Gastroesophageal sphincter (tissue), 4 donors: ENCODE data around the gene PDAP1. TPM values are rescaled to one million over a fixed set of nuclear protein-coding genes. Genes with fewer than 3 reads are reported as not detected.
A peak's percentile ranks its signal among the peaks of the same experiment; 100 is the strongest.

Experiments
- ATAC-seq: fragments of 150-250 bp; one replicate; pipeline ENCODE4 v1.9.1; 2016; ENCODE audit warnings: mild to moderate bottlenecking, moderate library complexity
- H3K27ac ChIP-seq, 4 donors: fragments of 200-600 bp; sonication (generic) in 3 of 4; 1 replicate in 3 of 4; 2 replicates in 1 of 4; pipeline ENCODE4 v1.5.1; 2016 to 2019
- H3K27me3 ChIP-seq: fragments of 200-600 bp; sonication (generic); one replicate; pipeline ENCODE4 v1.5.1; 2019
- H3K36me3 ChIP-seq, 2 donors: fragments of 200-600 bp; sonication (generic); one replicate each; pipeline ENCODE4 v1.5.1; 2019; ENCODE audit warnings: control low read depth in 1 of 2
- H3K4me1 ChIP-seq, 3 donors: fragments of 200-600 bp; sonication (generic); 1 replicate in 2 of 3; 2 replicates in 1 of 3; pipeline ENCODE4 v1.5.1; 2016 to 2019; ENCODE audit warnings: control low read depth in 2 of 3
- H3K4me3 ChIP-seq, 2 donors: fragments of 200-600 bp; sonication (generic); one replicate each; pipeline ENCODE4 v1.5.1; 2019; ENCODE audit warnings: mild to moderate bottlenecking in 1 of 2, moderate library complexity in 1 of 2
- H3K9me3 ChIP-seq, 3 donors: fragments of 200-600 bp; sonication (generic); one replicate each; pipeline ENCODE4 v1.5.1; 2017 to 2019; ENCODE audit warnings: control low read depth in 2 of 3
- EP300 ChIP-seq: sonication (generic); formaldehyde crosslinking; IDR thresholded peaks from one replicate; pipeline ENCODE4 v1.6.1; 2017; ENCODE audit warnings: antibody characterized with exemption, mild to moderate bottlenecking
- POLR2A ChIP-seq, 2 donors: fragments of 450-650 bp; IDR thresholded peaks; one replicate each; pipeline ENCODE4 v1.6.1; 2017; ENCODE audit warnings: antibody characterized with exemption in 2 of 2, mild to moderate bottlenecking in 2 of 2, moderate library complexity in 1 of 2
- POLR2AphosphoS5 ChIP-seq: sonication (generic); formaldehyde crosslinking; IDR thresholded peaks from one replicate; pipeline ENCODE4 v1.6.1; 2017; ENCODE audit warnings: antibody characterized with exemption
- WGBS, 2 donors: methylation state at CpG; one replicate each; pipeline ENCODE4 v1.1.5; 2018; ENCODE audit warnings: low coverage in 1 of 2; 5-methylcytosine and 5-hydroxymethylcytosine counted together
- total RNA-seq, 4 donors: library from RNA; depleted of rRNA; stranded (reverse); fragments of >200 nt; gene quantifications; one replicate each; pipeline ENCODE4 v1.1.0, GENCODE V29; 2016
- TF ChIP-seq, protein P1 (sequence below), 4 experiments: fragments of 200-600 bp in 2 of 4; fragments of 450-650 bp in 2 of 4; sonication (generic) in 1 of 4; IDR thresholded peaks; one replicate each; pipeline ENCODE4 v1.5.1; 2017 to 2019; ENCODE audit warnings: antibody characterized with exemption in 4 of 4, mild to moderate bottlenecking in 2 of 4, moderate library complexity in 2 of 4

PDAP1 gene
- total RNA-seq, 4 donors from 2014 or later: 91.7 to 155 (median 123) TPM

DNA sequence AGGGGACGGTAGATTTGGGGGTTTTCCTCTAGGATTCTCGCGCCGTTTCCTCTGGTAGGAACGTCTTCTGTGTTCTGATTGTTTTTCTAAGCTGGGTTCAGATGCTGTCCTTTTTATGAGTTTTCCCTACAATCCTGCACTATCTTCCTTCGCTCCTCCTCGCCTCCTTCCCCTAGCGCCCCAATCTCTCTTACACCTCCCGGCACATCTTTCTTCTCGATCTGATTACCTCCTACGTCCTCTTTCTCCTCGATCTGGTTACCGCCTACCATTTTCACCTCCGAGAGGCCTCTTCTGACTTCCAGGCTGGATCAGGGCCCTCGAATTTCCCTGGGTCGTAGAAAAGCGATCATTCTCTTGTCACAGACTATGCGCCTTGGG is 785 bp upstream of the PDAP1 start:
- no peak for TF ChIP-seq POLR2AphosphoS5
- TF ChIP-seq, protein P1, sequence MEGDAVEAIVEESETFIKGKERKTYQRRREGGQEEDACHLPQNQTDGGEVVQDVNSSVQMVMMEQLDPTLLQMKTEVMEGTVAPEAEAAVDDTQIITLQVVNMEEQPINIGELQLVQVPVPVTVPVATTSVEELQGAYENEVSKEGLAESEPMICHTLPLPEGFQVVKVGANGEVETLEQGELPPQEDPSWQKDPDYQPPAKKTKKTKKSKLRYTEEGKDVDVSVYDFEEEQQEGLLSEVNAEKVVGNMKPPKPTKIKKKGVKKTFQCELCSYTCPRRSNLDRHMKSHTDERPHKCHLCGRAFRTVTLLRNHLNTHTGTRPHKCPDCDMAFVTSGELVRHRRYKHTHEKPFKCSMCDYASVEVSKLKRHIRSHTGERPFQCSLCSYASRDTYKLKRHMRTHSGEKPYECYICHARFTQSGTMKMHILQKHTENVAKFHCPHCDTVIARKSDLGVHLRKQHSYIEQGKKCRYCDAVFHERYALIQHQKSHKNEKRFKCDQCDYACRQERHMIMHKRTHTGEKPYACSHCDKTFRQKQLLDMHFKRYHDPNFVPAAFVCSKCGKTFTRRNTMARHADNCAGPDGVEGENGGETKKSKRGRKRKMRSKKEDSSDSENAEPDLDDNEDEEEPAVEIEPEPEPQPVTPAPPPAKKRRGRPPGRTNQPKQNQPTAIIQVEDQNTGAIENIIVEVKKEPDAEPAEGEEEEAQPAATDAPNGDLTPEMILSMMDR (IDR thresholded peaks at IDR 0.05): peak in 1 of 4 experiments; percentile 2
- no peak for TF ChIP-seq POLR2A (IDR thresholded peaks at IDR 0.05)
- no peak for TF ChIP-seq EP300
- ATAC-seq: no peak
- H3K9me3 ChIP-seq: no peaks in the 10 kb centered on the region
- H3K27ac ChIP-seq: peak overlapping the region; percentile 82 to 97 (median 96)
- H3K4me1 ChIP-seq: peaks cover 3 to 54% (median 21%) of the 10 kb centered on the region in 3 donors
- peak overlapping the region; percentile 65 to 83 for H3K4me3 ChIP-seq
- peaks cover 0 to 51% of the 10 kb centered on the region in 2 donors for H3K36me3 ChIP-seq
- no peaks in the 10 kb centered on the region for H3K27me3 ChIP-seq
- WGBS, 2 donors: 0% methylated on average over 11 to 18 of the region's 18 CpGs

DNA sequence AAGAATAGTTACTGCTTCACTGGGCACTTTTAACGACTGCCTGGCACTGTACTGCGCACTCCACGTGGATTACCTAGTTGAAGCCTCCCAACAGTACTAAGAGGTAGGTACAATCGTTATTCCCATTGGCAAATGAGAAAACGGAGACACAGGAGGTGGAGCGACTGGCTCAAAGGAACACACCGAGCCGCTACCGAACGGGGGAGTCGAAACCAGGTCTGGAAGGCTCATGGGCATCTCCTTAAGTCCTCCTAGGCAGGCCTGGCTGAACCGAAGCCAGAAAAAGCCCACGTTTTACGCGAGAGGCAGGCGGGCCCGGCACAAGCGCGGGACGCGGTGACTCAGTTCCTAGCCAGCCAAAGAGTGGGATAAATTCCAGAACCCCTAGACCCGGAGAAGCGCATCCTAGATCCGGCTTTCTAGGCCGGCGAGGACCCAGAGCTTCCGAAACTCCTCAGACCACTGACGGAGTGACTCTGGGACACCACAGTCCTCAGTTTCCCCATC is 472 bp downstream of the PDAP1 start:
- Histone ChIP-seq H3K36me3 (peaks cover 0 to 51% of the 10 kb centered on the region in 2 donors), H3K27ac (peak overlapping the region; percentile 82 to 97 (median 96)), H3K4me3 (peak overlapping the region; percentile 65 to 83), H3K9me3 (no peaks in the 10 kb centered on the region), H3K27me3 (no peaks in the 10 kb centered on the region), H3K4me1 (peaks cover 3 to 60% (median 21%) of the 10 kb centered on the region in 3 donors)
- WGBS, 2 donors: 0% methylated on average over 16 of the region's 28 CpGs
- ATAC-seq: peak; percentile 60
- TF ChIP-seq POLR2AphosphoS5 (peak; percentile 57), EP300 (no peak), POLR2A (IDR thresholded peaks at IDR 0.05) (no peak)

DNA sequence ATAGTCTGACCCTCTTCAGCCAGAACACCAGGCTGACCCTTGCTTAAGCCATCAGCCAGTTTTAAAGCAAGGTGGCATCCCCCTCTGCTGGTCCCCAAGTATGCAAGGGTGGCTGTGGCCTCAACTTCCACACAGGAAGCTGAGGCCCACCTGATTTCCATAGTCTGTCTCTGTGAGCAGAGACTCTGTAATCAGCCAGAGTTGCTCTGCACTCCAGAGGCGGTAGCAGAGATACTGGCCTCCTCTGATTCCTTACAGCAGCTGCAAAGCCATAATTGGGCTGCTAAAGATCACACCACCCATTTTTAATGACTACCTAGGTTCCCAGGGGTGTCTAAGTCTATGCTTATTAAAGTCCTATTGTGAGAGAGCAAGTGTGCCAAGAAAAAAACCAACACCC is 1.8 kb downstream of the PDAP1 start:
- no peaks in the 10 kb centered on the region for H3K27me3 ChIP-seq
- H3K9me3 ChIP-seq: no peaks in the 10 kb centered on the region
- H3K36me3 ChIP-seq: peaks cover 0 to 51% of the 10 kb centered on the region in 2 donors
- ATAC-seq: no peak
- H3K4me3 ChIP-seq: no peak overlapping the region
- peaks cover 3 to 60% (median 21%) of the 10 kb centered on the region in 3 donors for H3K4me1 ChIP-seq
- no peak for TF ChIP-seq POLR2AphosphoS5
- TF ChIP-seq EP300: no peak
- no peak for TF ChIP-seq POLR2A (IDR thresholded peaks at IDR 0.05)
- TF ChIP-seq, protein P1 (IDR thresholded peaks at IDR 0.05): no peak
- 60 to 80% methylated on average over 1 of the region's 1 CpG for WGBS, 2 donors
- no peak overlapping the region for H3K27ac ChIP-seq

DNA sequence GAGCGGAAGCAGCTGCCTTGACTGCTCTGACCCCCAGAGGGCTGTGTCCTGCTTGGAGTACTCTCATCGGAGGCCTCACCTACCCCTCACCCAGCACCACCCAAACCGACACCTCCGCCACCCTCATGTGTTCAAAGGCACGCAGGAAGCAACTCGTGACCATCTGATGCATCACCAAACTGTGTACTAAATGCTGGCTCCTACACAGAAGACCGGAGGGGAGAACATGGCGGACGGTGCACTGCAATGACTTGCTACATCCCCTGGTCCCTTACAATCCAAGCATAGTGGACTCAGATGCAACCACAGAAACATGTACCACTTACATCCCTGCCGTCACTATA is 3.4 kb downstream of the PDAP1 start:
- H3K27me3 ChIP-seq: no peaks in the 10 kb centered on the region
- peaks cover 0 to 52% of the 10 kb centered on the region in 2 donors for H3K36me3 ChIP-seq
- H3K4me3 ChIP-seq: no peak overlapping the region
- no peak overlapping the region for H3K27ac ChIP-seq
- TF ChIP-seq, protein P1 (IDR thresholded peaks at IDR 0.05): no peak
- TF ChIP-seq POLR2A (IDR thresholded peaks at IDR 0.05): no peak
- TF ChIP-seq POLR2AphosphoS5: no peak
- H3K4me1 ChIP-seq: peaks cover 3 to 49% (median 20%) of the 10 kb centered on the region in 3 donors
- 80% methylated on average over 7 of the region's 10 CpGs; no CpG with 5 or more reads in 1 of the 2 donors for WGBS, 2 donors
- H3K9me3 ChIP-seq: no peaks in the 10 kb centered on the region
- no peak for ATAC-seq

DNA sequence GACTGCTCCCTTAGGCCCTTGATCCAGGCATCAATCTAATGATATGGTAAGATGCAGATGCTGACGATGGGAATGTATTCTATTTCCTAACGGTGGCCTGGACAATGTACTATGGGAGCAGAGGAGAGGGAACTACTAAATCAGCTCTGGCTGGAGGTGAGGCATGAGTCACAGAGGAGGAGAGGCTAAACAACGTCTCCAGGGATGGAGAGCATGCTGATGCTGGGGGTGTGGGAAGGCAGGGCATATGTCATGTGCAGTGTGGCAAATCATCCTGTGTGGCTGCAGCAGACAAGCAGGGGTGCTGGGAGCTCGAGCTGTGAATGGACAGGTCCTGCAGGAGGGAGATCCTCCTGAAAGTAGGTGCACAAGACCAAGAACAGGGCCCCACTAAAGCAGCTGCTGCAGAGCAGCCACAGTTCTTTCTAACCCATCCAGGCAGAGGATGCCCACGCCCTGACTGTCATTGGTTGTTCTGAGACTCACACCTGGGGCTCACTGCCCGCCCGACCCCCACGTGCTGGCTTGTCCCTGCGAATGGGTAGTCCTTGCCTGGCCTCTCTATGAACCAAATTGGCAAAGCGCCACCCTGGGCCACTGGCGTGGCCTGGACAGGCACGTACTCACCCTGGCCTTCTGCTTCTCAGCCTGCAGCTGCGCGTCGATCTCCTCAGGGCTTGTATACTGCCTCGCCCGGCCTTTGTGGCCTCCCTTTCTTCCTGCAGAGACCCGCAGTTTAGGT is 4.0 kb downstream of the PDAP1 start:
- Histone ChIP-seq H3K27me3 (no peaks in the 10 kb centered on the region), H3K27ac (no peak overlapping the region), H3K4me3 (no peak overlapping the region), H3K9me3 (no peaks in the 10 kb centered on the region), H3K4me1 (peaks cover 3 to 44% (median 14%) of the 10 kb centered on the region in 3 donors), H3K36me3 (peaks cover 0 to 57% of the 10 kb centered on the region in 2 donors)
- TF ChIP-seq, protein P1 (IDR thresholded peaks at IDR 0.05): no peak
- TF ChIP-seq POLR2A (IDR thresholded peaks at IDR 0.05) (no peak), POLR2AphosphoS5 (no peak), EP300 (no peak)
- ATAC-seq: no peak
- 30% methylated on average over 2 of the region's 18 CpGs; no CpG with 5 or more reads in 1 of the 2 donors for WGBS, 2 donors
